ENCODE results near the gene NTN3. TPM values are rescaled to one million over a fixed set of nuclear protein-coding genes. Genes with fewer than 3 reads are reported as not detected.
A peak's percentile ranks its signal among the peaks of the same experiment; 100 is the strongest.

The NTN3 gene
- total and polyA plus RNA-seq, 2 of the 4 experiments (the other 2 are of a cell fraction), result 0.18 to 0.38 TPM

- Histone ChIP-seq H3K9me3 (ENCODE audit: control insufficient read depth, insufficient read depth, low read length) (no peaks in the 10 kb centered on the region), H2BK120ac (ENCODE audit: low read depth, low read length) (no peak overlapping the region), H2AK9ac (replicated peaks; ENCODE audit: low read depth, low read length, poor library complexity) (peak overlapping the region; percentile 92), H4K5ac (ENCODE audit: low read depth, low read length) (peak overlapping the region; percentile 98), H3K9ac (ENCODE audit: low read depth, low read length) (peak overlapping the region; percentile 53; the same call in 1 of the 2 replicates), H3K36me3 (ENCODE audit: control insufficient read depth, insufficient read depth, low read length) (no peaks in the 10 kb centered on the region), H2BK20ac (ENCODE audit: low read depth, low read length) (no peak overlapping the region), H3K14ac (replicated peaks; ENCODE audit: low read depth, low read length) (peak overlapping the region; percentile 61; the same call in 1 of the 2 replicates), H4K91ac (ENCODE audit: insufficient read depth, low read depth, low read length) (peak overlapping the region; percentile 43; the same call in 1 of the 2 replicates), H3K27ac (ENCODE audit: insufficient read depth, low read length) (peak overlapping the region; percentile 52), H3K4ac (ENCODE audit: low read depth, low read length) (peak overlapping the region; percentile 86), H3K23ac (ENCODE audit: low read depth, low read length) (no peak overlapping the region), H2BK5ac (ENCODE audit: low read depth, low read length, poor library complexity, severe bottlenecking) (peak overlapping the region; percentile 63), H3K18ac (ENCODE audit: low read depth, low read length) (peak overlapping the region; percentile 56; the same call in 1 of the 2 replicates), H3K4me1 (ENCODE audit: control insufficient read depth, insufficient read depth, low read length) (peaks cover 21% of the 10 kb centered on the region), H2AK5ac (ENCODE audit: low read depth, low read length) (peak overlapping the region; percentile 88; the same call in 1 of the 2 replicates), H3K4me2 (ENCODE audit: low read depth, low read length) (peak overlapping the region; percentile 85; the same call in 1 of the 2 replicates), H4K20me1 (ENCODE audit: insufficient read depth, low read length) (peaks cover 15% of the 10 kb centered on the region), H4K8ac (ENCODE audit: low read depth in 2 of 2, low read length in 2 of 2) (peak overlapping the region in 1 of 2 experiments; percentile 91; a peak in 2 of 4 replicates), H3K27me3 (ENCODE audit: control insufficient read depth, insufficient read depth, low read length) (no peaks in the 10 kb centered on the region), H2AFZ (replicated peaks; ENCODE audit: low read length, poor library complexity) (peak overlapping the region; percentile 91), H3K79me1 (ENCODE audit: low read depth in 1 of 2, low read length in 2 of 2) (peaks cover 30 to 73% of the 10 kb centered on the region in 2 experiments), H3K4me3 (ENCODE audit: insufficient read depth, low read depth, low read length) (no peak overlapping the region), H2BK15ac (ENCODE audit: low read depth, low read length) (0 out of 3 replicates have a peak overlapping the region, but pooled peaks have one; percentile 18), H3K56ac (ENCODE audit: extremely low read depth, insufficient read depth, low read length) (no peak overlapping the region), H3K9me1 (ENCODE audit: insufficient read depth, low read length) (peaks cover 6% of the 10 kb centered on the region; the same call in 1 of the 2 replicates)
- dilution Hi-C loops (cut with HindIII; ENCODE audit: low sequenced_read_pairs, unreplicated experiment) (no loop called here), in situ Hi-C loops (cut with MboI; ENCODE audit: low sequenced_read_pairs) (no loop called here), intact Hi-C loops (cut with micrococcal nuclease) (no loop called here)
- CTCF ChIA-PET, result interaction anchor here (0.6 kb wide), 1 partner anchor 10 kb away, joined by 3 read pairs; no protein-coding TSS in a partner anchor
- 69% methylated on average over 5 of the region's 13 CpGs; no CpG with 5 or more reads in 1 of the 2 experiments for WGBS, 2 experiments (ENCODE audit: extremely low coverage in 2 of 2, insufficient read length in 1 of 2)
- no peak for TF ChIP-seq MAFK (IDR thresholded peaks at IDR 0.05; ENCODE audit: low read depth, low read length)
- no peak for TF ChIP-seq BHLHE40 (IDR thresholded peaks at IDR 0.05; ENCODE audit: low read depth, low read length)
- TF ChIP-seq, protein P1, sequence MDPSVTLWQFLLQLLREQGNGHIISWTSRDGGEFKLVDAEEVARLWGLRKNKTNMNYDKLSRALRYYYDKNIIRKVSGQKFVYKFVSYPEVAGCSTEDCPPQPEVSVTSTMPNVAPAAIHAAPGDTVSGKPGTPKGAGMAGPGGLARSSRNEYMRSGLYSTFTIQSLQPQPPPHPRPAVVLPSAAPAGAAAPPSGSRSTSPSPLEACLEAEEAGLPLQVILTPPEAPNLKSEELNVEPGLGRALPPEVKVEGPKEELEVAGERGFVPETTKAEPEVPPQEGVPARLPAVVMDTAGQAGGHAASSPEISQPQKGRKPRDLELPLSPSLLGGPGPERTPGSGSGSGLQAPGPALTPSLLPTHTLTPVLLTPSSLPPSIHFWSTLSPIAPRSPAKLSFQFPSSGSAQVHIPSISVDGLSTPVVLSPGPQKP (IDR thresholded peaks at IDR 0.05; ENCODE audit: borderline replicate concordance, low read depth, low read length), result no peak
- TF ChIP-seq USF2 (IDR thresholded peaks at IDR 0.05; ENCODE audit: low read depth, low read length), result no peak
- no peak for TF ChIP-seq RCOR1 (IDR thresholded peaks at IDR 0.05; ENCODE audit: insufficient replicate concordance, low read length)
- no peak for TF ChIP-seq CHD1 (IDR thresholded peaks at IDR 0.05; ENCODE audit: low read depth, low read length)
- no peak for TF ChIP-seq MAZ (IDR thresholded peaks at IDR 0.05; ENCODE audit: borderline replicate concordance, low read depth, low read length)
- TF ChIP-seq POLR2A (IDR thresholded peaks at IDR 0.05; ENCODE audit: low read depth, low read length), result no peak
- no peak for TF ChIP-seq NFE2L2 (IDR thresholded peaks at IDR 0.05; ENCODE audit: low read depth, low read length)
- no peak for TF ChIP-seq RFX5 (IDR thresholded peaks at IDR 0.05; ENCODE audit: low read depth, low read length)
- no TSS peak for BruUV-seq (replicated peaks)
- POLR2A ChIA-PET (ENCODE audit: unreplicated experiment), result no interaction called here
- ATAC-seq (ENCODE audit: low read depth), result no peak
- no peak for DNase-seq
These were observed 11.2 kb downstream of the NTN3 start for GRCh38 chr16:2482249-2482648.

Measured in IMR-90 (cell line).